Measurements from ENCODE around the gene EGF. TPM values are rescaled to one million over a fixed set of nuclear protein-coding genes. Genes with fewer than 3 reads are reported as not detected.

Gene EGF
- total and polyA plus RNA-seq, 3 donors from 2014 or later: 0.79 to 1.3 (median 0.87) TPM

DNA sequence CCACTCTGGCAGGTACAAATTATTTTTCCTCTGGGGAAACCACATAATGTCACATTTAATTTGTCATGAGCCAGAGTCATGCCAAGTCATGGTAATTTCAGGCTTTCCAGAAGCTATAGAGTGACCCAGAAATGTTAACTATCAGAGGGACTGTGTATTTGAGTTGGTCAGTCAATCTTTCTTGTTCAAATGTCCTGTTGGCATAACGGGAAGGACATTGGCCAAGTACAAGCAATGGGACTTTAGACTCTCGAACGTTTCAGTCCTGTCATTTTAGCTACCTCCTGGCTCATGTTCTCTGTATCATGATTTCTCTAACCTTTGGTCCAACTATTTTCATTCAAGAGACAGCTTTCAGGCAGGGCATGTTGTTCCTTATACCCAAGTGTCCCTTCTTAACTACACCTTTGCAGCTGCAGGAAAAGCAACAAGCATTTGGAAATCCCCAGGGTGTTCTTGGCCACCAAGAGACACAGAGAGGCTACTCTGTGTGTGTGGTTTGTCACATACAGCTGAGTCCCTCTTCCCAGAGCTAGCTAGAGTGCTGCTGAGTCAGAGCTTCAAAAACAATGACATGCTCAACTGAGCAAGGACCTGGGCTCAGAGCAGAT is 142.6 kb downstream of the EGF start:
- H3K36me3 ChIP-seq (ENCODE audit: low read depth, missing control alignments): no peaks in the 10 kb centered on the region
- H3K27ac ChIP-seq: no peak overlapping the region
- intact Hi-C loops (cut with DNase I; ENCODE audit: low total_unique reads): loop anchor here (10.0 kb wide), 1 partner anchor 160 kb away; no protein-coding TSS in a partner anchor
- H3K27me3 ChIP-seq: no peaks in the 10 kb centered on the region
- no peaks in the 10 kb centered on the region for H3K4me1 ChIP-seq
- WGBS, 2 donors: 58 to 87% methylated on average over 3 of the region's 3 CpGs
- TF ChIP-seq, protein P1, sequence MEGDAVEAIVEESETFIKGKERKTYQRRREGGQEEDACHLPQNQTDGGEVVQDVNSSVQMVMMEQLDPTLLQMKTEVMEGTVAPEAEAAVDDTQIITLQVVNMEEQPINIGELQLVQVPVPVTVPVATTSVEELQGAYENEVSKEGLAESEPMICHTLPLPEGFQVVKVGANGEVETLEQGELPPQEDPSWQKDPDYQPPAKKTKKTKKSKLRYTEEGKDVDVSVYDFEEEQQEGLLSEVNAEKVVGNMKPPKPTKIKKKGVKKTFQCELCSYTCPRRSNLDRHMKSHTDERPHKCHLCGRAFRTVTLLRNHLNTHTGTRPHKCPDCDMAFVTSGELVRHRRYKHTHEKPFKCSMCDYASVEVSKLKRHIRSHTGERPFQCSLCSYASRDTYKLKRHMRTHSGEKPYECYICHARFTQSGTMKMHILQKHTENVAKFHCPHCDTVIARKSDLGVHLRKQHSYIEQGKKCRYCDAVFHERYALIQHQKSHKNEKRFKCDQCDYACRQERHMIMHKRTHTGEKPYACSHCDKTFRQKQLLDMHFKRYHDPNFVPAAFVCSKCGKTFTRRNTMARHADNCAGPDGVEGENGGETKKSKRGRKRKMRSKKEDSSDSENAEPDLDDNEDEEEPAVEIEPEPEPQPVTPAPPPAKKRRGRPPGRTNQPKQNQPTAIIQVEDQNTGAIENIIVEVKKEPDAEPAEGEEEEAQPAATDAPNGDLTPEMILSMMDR (IDR thresholded peaks at IDR 0.05): no peak
- no peak for TF ChIP-seq POLR2A (IDR thresholded peaks at IDR 0.05)
- H3K9me3 ChIP-seq: no peaks in the 10 kb centered on the region
- DNase-seq: no peak
- no peak overlapping the region for H3K4me3 ChIP-seq

DNA sequence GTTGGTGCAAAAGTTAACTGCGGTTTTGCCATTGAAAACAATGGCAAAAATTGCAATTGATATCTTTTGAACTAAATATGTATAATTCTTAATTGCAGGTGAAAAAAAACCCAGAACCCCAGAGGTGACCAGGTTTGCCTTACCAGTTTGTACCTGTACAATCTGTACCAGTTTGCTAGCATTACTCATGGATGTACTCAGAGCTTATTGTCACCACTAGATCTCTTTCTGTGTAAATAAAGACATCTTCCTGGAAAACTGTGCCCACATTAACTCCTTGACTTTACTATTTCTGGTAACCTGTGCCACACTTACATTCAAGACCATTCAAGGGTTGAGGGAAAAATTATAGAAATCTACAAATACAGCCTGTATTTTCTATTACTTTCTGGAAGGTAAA is 146.0 kb downstream of the EGF start:
- no peak for TF ChIP-seq POLR2A (IDR thresholded peaks at IDR 0.05)
- TF ChIP-seq, protein P1 (IDR thresholded peaks at IDR 0.05): no peak
- Histone ChIP-seq H3K4me1 (no peaks in the 10 kb centered on the region), H3K36me3 (ENCODE audit: low read depth, missing control alignments) (no peaks in the 10 kb centered on the region), H3K4me3 (no peak overlapping the region), H3K27ac (no peak overlapping the region), H3K27me3 (no peaks in the 10 kb centered on the region), H3K9me3 (no peaks in the 10 kb centered on the region)
- DNase-seq: no peak
- 100% methylated on average over 1 of the region's 1 CpG for WGBS, 2 donors
- intact Hi-C loops (cut with DNase I; ENCODE audit: low total_unique reads): loop anchor here (10.0 kb wide), 1 partner anchor 156 kb away; no protein-coding TSS in a partner anchor

DNA sequence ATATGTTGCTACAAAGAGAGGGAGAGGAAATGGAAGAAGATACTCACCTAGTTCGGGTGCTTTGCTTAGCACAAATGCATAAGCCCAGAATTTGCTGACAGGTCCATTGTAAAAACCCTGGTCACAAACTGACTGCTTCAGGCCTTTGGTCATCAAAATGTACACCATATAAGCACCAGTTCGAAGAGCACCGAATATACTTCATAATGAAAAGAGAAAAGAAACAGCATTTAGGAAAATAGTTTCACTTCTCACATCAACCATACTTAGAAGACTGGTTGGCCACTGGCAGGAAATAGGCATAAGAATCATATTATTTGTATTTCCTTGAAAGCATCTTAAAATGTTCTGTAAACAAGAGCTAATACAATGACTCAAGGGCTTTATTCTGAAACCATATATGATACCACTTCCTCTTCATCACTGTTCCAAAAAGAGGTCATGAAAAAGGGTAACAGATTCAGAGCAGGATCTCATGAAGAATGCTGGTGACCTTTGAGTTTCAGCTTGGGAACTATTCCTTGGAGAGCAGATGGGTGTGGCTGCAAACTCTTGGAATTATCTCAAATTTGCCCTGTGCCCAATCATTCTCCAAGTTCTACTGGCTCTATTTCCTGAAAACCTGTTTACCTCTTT is 147.0 kb downstream of the EGF start:
- WGBS, 2 donors: 67 to 82% methylated on average over 3 of the region's 3 CpGs
- Histone ChIP-seq H3K4me3 (no peak overlapping the region), H3K36me3 (ENCODE audit: low read depth, missing control alignments) (no peaks in the 10 kb centered on the region), H3K9me3 (no peaks in the 10 kb centered on the region), H3K4me1 (no peaks in the 10 kb centered on the region), H3K27ac (no peak overlapping the region), H3K27me3 (no peaks in the 10 kb centered on the region)
- intact Hi-C loops (cut with DNase I; ENCODE audit: low total_unique reads): loop anchor here (10.0 kb wide), 1 partner anchor 155 kb away; no protein-coding TSS in a partner anchor
- DNase-seq: no peak
- no peak for TF ChIP-seq POLR2A (IDR thresholded peaks at IDR 0.05)
- TF ChIP-seq, protein P1 (IDR thresholded peaks at IDR 0.05): no peak

DNA sequence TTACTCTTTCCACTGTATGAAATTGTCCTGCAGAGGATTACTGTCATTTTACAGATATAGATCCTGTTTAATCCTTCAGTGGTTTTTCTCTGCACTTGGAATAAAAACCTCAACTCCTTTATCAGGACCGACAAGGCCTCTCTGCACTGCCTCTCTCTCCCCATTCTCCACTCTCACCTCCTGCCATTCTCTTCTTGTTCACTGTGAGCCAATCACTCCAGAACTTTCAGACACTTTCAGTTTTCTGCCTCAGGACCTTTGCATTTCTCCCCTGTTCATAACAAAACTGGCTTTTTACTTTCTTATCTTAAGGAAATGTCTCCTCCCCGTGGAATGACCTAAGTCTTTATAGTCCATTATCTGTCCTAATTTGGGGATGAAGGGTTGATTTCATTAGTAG is 148.4 kb downstream of the EGF start:
- TF ChIP-seq, protein P1 (IDR thresholded peaks at IDR 0.05): no peak
- TF ChIP-seq POLR2A (IDR thresholded peaks at IDR 0.05): no peak
- Histone ChIP-seq H3K27ac (no peak overlapping the region), H3K27me3 (no peaks in the 10 kb centered on the region), H3K36me3 (ENCODE audit: low read depth, missing control alignments) (no peaks in the 10 kb centered on the region), H3K4me3 (no peak overlapping the region), H3K9me3 (no peaks in the 10 kb centered on the region), H3K4me1 (no peaks in the 10 kb centered on the region)
- 69 to 72% methylated on average over 2 of the region's 2 CpGs for WGBS, 2 donors
- DNase-seq: no peak
- intact Hi-C loops (cut with DNase I; ENCODE audit: low total_unique reads): no loop called here

Small RNA genes lying within 50 kb of the gene (small RNA-seq; reads per million reads assigned to genes)
- gene RNU6-35P: 0 reads per million in 2 donors

Other genes with a start within 250 kb of the EGF start
- gene CASP6, start 209.4 kb upstream of the EGF start, total RNA-seq: 1 to 10 TPM; 7.1 to 7.3 TPM
- gene CASP6, start 209.4 kb upstream of the EGF start, polyA plus RNA-seq (ENCODE audit: insufficient read depth, low read depth, low replicate concordance): 3.6 TPM
- 10 to 100 TPM; 12.2 to 14.1 TPM for gene PLA2G12A, start 182.8 kb upstream of the EGF start, total RNA-seq
- gene PLA2G12A, start 182.8 kb upstream of the EGF start, polyA plus RNA-seq (ENCODE audit: insufficient read depth, low read depth, low replicate concordance): 20.7 TPM
- 10 to 100 TPM in 1 of 2 donors, 1 to 10 TPM in 1; 4.3 to 24.5 TPM for gene CFI, start 110.9 kb upstream of the EGF start, total RNA-seq
- 26.0 TPM for gene CFI, start 110.9 kb upstream of the EGF start, polyA plus RNA-seq (ENCODE audit: insufficient read depth, low read depth, low replicate concordance)
- gene GAR1, start 97.1 kb upstream of the EGF start, total RNA-seq: 10 to 100 TPM; 14.5 to 17.8 TPM
- gene GAR1, start 97.1 kb upstream of the EGF start, polyA plus RNA-seq (ENCODE audit: insufficient read depth, low read depth, low replicate concordance): 28.5 TPM
- gene RRH, start 84.9 kb upstream of the EGF start, total RNA-seq: 1 to 10 TPM in 1 of 2 donors, under 1 TPM in 1; 0.43 to 1.0 TPM
- gene RRH, start 84.9 kb upstream of the EGF start, polyA plus RNA-seq (ENCODE audit: insufficient read depth, low read depth, low replicate concordance): 0.51 TPM
- gene LRIT3, start 64.8 kb upstream of the EGF start, total RNA-seq: 1 to 10 TPM in 1 of 2 donors, under 1 TPM in 1; 0.37 to 1.2 TPM
- 0.73 TPM for gene LRIT3, start 64.8 kb upstream of the EGF start, polyA plus RNA-seq (ENCODE audit: insufficient read depth, low read depth, low replicate concordance)

Measured in testis (tissue), 3 donors.